NB4 (cell line): ENCODE measurements around the gene CDK9.

ENCODE experiments used
- MAX ChIP-seq: IDR thresholded peaks from 2 replicates; pipeline ENCODE4 v1.6.1; 2011; ENCODE audit warnings: low read depth, low read length
- MYC ChIP-seq: IDR thresholded peaks from 2 replicates; pipeline ENCODE4 v1.6.1; 2011; ENCODE audit warnings: low read depth, low read length
- POLR2A ChIP-seq: IDR thresholded peaks from 2 replicates; pipeline ENCODE4 v1.6.1; 2011; ENCODE audit warnings: mild to moderate bottlenecking; ENCODE audit not compliant: insufficient read length; ENCODE audit errors: extremely low read depth
- TF ChIP-seq, protein P1 (sequence below): IDR thresholded peaks from one replicate; pipeline ENCODE4 v1.5.1; 2012; ENCODE audit warnings: low read depth, low read length

GRCh38 chr9:127755061-127756060, 30.5 kb upstream of the CDK9 start:
- TF ChIP-seq POLR2A (no peak), MAX (no peak), MYC (no peak)
- TF ChIP-seq, protein P1, sequence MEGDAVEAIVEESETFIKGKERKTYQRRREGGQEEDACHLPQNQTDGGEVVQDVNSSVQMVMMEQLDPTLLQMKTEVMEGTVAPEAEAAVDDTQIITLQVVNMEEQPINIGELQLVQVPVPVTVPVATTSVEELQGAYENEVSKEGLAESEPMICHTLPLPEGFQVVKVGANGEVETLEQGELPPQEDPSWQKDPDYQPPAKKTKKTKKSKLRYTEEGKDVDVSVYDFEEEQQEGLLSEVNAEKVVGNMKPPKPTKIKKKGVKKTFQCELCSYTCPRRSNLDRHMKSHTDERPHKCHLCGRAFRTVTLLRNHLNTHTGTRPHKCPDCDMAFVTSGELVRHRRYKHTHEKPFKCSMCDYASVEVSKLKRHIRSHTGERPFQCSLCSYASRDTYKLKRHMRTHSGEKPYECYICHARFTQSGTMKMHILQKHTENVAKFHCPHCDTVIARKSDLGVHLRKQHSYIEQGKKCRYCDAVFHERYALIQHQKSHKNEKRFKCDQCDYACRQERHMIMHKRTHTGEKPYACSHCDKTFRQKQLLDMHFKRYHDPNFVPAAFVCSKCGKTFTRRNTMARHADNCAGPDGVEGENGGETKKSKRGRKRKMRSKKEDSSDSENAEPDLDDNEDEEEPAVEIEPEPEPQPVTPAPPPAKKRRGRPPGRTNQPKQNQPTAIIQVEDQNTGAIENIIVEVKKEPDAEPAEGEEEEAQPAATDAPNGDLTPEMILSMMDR: no peak
